ENCODE results near the gene TCP11L1. TPM values are rescaled to one million over a fixed set of nuclear protein-coding genes. Genes with fewer than 3 reads are reported as not detected.

TCP11L1 gene
- total and polyA plus RNA-seq, 2 of the 8 experiments (the other 6 are each of a cell fraction or from before 2014, with no cell fraction given): 10.9 to 23.1 TPM

GRCh38 chr11:33044285-33044756 lies 4.9 kb downstream of the TCP11L1 start:
- no peaks in the 10 kb centered on the region; the same call in 1 of the 2 replicates for H3K23me2 ChIP-seq (ENCODE audit: low read depth, low read length)
- H2BK20ac ChIP-seq (ENCODE audit: low read length): no peak overlapping the region
- no peak for TF ChIP-seq NANOG (IDR thresholded peaks at IDR 0.05; ENCODE audit: insufficient read depth, low read depth, low read length, poor library complexity, severe bottlenecking)
- no peak for TF ChIP-seq SIN3A (conservative IDR thresholded peaks at IDR 0.05 in 1 of 2, IDR thresholded peaks at IDR 0.05 in 1 of 2; ENCODE audit: low read depth in 1 of 2, low read length in 2 of 2)
- TF ChIP-seq POLR2AphosphoS5 (IDR thresholded peaks at IDR 0.05; ENCODE audit: low read depth, low read length): no peak
- no peak for TF ChIP-seq JUN (IDR thresholded peaks at IDR 0.05; ENCODE audit: low read depth, low read length)
- H4K8ac ChIP-seq (ENCODE audit: extremely low read depth, insufficient read depth, low read length): no peak overlapping the region
- no peak overlapping the region for H3K27ac ChIP-seq (ENCODE audit: low read depth, low read length)
- H3K27me3 ChIP-seq (replicated peaks in 1 of 4; ENCODE audit: control insufficient read depth in 3 of 4, extremely low read depth in 1 of 4, insufficient read depth in 3 of 4, low read length in 3 of 4): no peaks in the 10 kb centered on the region
- H3K9ac ChIP-seq (replicated peaks in 1 of 4; ENCODE audit: extremely low read depth in 1 of 4, low read depth in 3 of 4, low read length in 3 of 4): no peak overlapping the region
- H2BK12ac ChIP-seq (ENCODE audit: low read depth, low read length): no peak overlapping the region
- H2AFZ ChIP-seq (ENCODE audit: low read length): no peak overlapping the region
- H3K56ac ChIP-seq (replicated peaks; ENCODE audit: insufficient read length, low read depth, low read length): no peak overlapping the region
- peaks cover 0 to 3% of the 10 kb centered on the region in 2 experiments; a peak in 1 of 4 replicates for H3K9me3 ChIP-seq (ENCODE audit: insufficient read depth in 2 of 2, low read depth in 1 of 2, low read length in 1 of 2)
- H4K5ac ChIP-seq (ENCODE audit: insufficient read length, low read depth, low read length): no peak overlapping the region
- 93% methylated on average over 4 of the region's 4 CpGs; no CpG with 5 or more reads in 1 of the 2 experiments for WGBS, 2 experiments (ENCODE audit: extremely low coverage in 1 of 2, insufficient coverage in 1 of 2, insufficient read length in 1 of 2, insufficient replicate concordance in 2 of 2, low coverage in 1 of 2, low lambda C conversion rate in 2 of 2, missing lambda C conversion rate in 1 of 2)
- no peaks in the 10 kb centered on the region for H4K20me1 ChIP-seq (replicated peaks in 1 of 2; ENCODE audit: control insufficient read depth in 1 of 2, insufficient read depth in 2 of 2, low read length in 2 of 2)
- H3K79me1 ChIP-seq (ENCODE audit: low read depth, low read length): no peaks in the 10 kb centered on the region
- no peak overlapping the region for H2BK15ac ChIP-seq (ENCODE audit: low read length)
- FAIRE-seq: no peak
- H3K79me2 ChIP-seq (ENCODE audit: control insufficient read depth in 1 of 2, insufficient read depth in 2 of 2, low read length in 2 of 2): 0 out of 4 replicates have a peak, but pooled peaks cover 0 to 3% of the 10 kb centered on the region in 2 experiments
- no peak overlapping the region for H3K18ac ChIP-seq (ENCODE audit: extremely low read depth, low read length)
- H3K4ac ChIP-seq (replicated peaks; ENCODE audit: insufficient read length, low read depth, low read length): no peak overlapping the region
- no peak overlapping the region for H3K4me2 ChIP-seq (ENCODE audit: insufficient read depth in 1 of 2, low read depth in 2 of 2, low read length in 2 of 2)
- POLR2A ChIA-PET (ENCODE audit: partially characterized antibody): interaction anchor here (0.5 to 0.6 kb wide), 2 partner anchors 8 to 98 kb away, joined by 3 to 4 read pairs; no protein-coding TSS in a partner anchor
- H2BK120ac ChIP-seq (replicated peaks; ENCODE audit: low read depth, low read length): no peak overlapping the region
- no peak overlapping the region for H3K4me3 ChIP-seq (ENCODE audit: extremely low read depth in 1 of 4, insufficient read depth in 2 of 4, low read depth in 3 of 4, low read length in 4 of 4)
- peaks cover 0 to 33% (median 11%) of the 10 kb centered on the region in 4 experiments; a peak in 4 of 8 replicates for H3K36me3 ChIP-seq (ENCODE audit: control insufficient read depth in 2 of 4, insufficient read depth in 4 of 4, low read length in 3 of 4)
- DNase-seq (ENCODE audit: low read depth in 1 of 2, low spot score in 2 of 2): no peak
- no peak overlapping the region for H3K14ac ChIP-seq (ENCODE audit: insufficient read length)
- CTCF ChIA-PET (ENCODE audit: partially characterized antibody): interaction anchor here (0.6 to 1.5 kb wide), 2 partner anchors 21 to 37 kb away, joined by 3 to 4 read pairs; no protein-coding TSS in a partner anchor
- peaks cover 0 to 5% (median 4%) of the 10 kb centered on the region in 4 experiments; a peak in 4 of 7 replicates for H3K4me1 ChIP-seq (replicated peaks in 1 of 4; ENCODE audit: control insufficient read depth in 3 of 4, insufficient read depth in 4 of 4, low read length in 3 of 4)
- H2BK5ac ChIP-seq (ENCODE audit: low read depth, low read length): no peak overlapping the region
- H3K23ac ChIP-seq (ENCODE audit: insufficient read length): no peak overlapping the region
- no peak overlapping the region for H2AK5ac ChIP-seq (ENCODE audit: low read depth, low read length)
- no peak overlapping the region for H4K91ac ChIP-seq (replicated peaks; ENCODE audit: insufficient read length, low read length)
